ENCODE results near the gene NOVA1.

DNA sequence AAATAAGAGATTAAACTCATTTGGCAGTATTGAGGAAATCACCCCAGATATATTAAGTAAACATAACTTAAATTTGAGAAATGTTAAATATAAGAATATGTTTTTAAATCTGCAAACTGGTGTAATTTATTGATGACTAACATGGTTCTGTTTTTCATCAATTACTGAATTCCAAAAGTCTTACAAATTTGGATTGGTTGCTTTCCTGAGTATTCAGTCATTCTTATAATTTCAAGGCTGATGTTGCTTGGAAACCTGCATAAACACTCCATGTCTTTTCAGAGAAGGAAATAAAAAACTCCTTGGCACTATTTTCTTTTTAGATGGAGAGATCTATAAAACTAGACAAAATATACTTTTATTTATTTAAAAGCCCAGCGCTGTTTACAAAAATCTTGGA lies 71.7 kb downstream of the NOVA1 start:
- TF ChIP-seq, protein P1, sequence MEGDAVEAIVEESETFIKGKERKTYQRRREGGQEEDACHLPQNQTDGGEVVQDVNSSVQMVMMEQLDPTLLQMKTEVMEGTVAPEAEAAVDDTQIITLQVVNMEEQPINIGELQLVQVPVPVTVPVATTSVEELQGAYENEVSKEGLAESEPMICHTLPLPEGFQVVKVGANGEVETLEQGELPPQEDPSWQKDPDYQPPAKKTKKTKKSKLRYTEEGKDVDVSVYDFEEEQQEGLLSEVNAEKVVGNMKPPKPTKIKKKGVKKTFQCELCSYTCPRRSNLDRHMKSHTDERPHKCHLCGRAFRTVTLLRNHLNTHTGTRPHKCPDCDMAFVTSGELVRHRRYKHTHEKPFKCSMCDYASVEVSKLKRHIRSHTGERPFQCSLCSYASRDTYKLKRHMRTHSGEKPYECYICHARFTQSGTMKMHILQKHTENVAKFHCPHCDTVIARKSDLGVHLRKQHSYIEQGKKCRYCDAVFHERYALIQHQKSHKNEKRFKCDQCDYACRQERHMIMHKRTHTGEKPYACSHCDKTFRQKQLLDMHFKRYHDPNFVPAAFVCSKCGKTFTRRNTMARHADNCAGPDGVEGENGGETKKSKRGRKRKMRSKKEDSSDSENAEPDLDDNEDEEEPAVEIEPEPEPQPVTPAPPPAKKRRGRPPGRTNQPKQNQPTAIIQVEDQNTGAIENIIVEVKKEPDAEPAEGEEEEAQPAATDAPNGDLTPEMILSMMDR (IDR thresholded peaks at IDR 0.05): no peak
- no peak for TF ChIP-seq POLR2A (IDR thresholded peaks at IDR 0.05)
